HG02759 (cell line): Measurements from ENCODE around the gene KRT28.
"Not testable (repeated sequence)": the region's sequence is repeated elsewhere in the genome, so short reads cannot be mapped to it uniquely, and the experiment has no call there.

Experiments
- ATAC-seq: cut with Tn5 transposase; IDR thresholded peaks from one replicate; pipeline ENCODE4 v1.9.1; 2021; ENCODE audit warnings: mild to moderate bottlenecking, moderate library complexity; ENCODE audit not compliant: unreplicated experiment

KRT28 gene

GRCh38 chr17:40779181-40779909 lies 20.4 kb downstream of the KRT28 start:
- ATAC-seq = no peak

DNA sequence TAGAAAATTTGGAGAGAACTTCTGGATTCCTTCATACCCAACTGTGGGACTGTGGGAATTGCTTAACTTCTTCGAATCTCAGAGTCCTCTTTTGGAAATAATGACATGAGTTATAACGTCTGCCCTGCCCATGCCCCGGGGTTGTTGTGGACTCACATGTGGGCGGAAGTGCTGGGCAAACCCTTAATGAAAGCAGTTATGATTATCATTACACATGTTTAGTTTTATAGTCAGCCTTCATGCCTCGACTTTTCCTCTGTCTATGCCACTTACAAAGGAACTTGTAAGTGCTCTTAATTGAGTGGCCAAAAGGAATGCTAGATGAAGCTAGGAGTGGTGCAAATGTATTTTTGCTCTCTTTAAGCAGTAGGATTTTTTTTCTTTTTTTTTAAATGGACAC lies 21.3 kb downstream of the KRT28 start:
- ATAC-seq = no peak

GRCh38 chr17:40777971-40778370 lies 21.8 kb downstream of the KRT28 start:
- no peak for ATAC-seq

- ATAC-seq = no peak
Observed at GRCh38 chr17:40777459-40777858, 22.3 kb downstream of the KRT28 start.

DNA sequence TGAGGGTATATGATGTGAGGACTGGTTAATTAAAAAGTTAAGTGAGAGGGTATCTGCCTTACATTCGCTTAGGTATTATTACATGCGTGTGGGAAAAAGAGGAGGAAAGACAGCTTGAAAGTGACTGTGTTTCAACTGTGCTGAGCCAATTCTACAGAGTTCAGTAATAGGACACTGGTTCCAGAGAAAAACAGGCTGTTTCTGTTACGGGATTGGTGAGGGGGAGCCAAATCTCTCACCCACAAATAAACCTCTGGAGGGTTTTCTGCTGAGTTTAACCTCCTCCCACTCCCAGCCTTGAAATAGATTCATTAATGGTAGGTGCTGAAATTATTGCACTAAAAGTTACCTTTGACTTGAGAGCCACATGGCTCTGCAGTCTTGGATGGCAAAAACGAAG lies 23.8 kb downstream of the KRT28 start:
- ATAC-seq = no peak

DNA sequence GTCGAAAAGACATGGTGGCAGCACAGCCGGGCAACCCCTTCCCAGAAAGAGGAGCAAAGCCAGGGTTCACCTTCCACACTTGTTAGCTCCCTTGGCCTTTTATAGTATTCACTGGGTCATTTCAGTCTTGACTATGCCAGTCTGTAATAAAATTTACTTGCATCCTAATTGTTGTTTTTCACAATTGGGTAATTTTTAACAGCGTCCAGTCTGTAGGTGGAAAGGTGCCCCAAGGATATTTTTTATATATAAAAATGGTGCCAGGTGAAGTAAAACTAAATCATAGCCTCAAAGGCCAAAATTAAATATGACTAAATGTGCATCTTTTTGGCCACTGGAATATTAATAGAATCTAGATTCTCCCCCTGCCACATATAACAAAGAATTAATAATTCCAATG lies 27.7 kb downstream of the KRT28 start, which contains the start of gene KRT26:
TSS of gene KRT26 (minus strand) at position 101 of the 400 bp plus-strand sequence. CDS start at position 13, 88 bp downstream.
- ATAC-seq = no peak

DNA sequence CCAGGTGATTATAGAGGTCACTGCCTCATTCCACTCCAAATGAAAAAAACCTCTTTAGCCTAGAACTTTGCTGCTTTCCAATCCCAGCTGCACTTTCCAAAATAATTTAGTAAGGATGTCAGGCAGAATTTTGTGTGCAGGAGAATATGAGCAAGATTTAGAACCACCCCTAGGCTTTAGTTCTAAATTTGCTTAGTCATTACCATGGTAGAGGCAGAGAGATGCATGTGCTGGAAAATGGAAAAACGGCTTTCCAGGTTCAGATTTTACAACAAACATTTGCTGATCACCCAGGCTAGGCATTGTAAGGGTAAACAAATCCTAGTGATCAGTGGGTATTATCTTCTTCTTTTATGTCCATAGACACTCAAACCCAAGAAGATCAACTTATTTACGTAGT lies 34.1 kb downstream of the KRT28 start:
- ATAC-seq = no peak

DNA sequence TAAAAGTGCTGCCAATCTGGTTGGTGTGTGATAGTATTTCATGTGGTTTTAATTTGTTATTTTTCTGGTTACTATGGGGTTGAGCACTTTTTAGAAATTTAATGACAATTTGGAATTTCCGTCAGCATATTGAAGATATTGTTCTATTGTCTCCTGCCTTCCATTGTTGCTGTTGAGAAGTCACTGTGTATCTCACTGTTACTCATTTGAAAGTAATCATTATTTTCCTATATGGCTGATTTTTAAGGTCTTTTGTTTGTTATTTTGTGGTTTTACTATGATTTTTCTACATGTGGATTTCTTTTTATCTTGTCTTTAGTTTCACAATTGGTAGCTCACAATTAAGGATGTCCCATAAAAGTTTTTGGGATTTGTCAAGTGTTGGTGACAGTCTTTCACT lies 36.0 kb downstream of the KRT28 start:
- ATAC-seq = no peak

DNA sequence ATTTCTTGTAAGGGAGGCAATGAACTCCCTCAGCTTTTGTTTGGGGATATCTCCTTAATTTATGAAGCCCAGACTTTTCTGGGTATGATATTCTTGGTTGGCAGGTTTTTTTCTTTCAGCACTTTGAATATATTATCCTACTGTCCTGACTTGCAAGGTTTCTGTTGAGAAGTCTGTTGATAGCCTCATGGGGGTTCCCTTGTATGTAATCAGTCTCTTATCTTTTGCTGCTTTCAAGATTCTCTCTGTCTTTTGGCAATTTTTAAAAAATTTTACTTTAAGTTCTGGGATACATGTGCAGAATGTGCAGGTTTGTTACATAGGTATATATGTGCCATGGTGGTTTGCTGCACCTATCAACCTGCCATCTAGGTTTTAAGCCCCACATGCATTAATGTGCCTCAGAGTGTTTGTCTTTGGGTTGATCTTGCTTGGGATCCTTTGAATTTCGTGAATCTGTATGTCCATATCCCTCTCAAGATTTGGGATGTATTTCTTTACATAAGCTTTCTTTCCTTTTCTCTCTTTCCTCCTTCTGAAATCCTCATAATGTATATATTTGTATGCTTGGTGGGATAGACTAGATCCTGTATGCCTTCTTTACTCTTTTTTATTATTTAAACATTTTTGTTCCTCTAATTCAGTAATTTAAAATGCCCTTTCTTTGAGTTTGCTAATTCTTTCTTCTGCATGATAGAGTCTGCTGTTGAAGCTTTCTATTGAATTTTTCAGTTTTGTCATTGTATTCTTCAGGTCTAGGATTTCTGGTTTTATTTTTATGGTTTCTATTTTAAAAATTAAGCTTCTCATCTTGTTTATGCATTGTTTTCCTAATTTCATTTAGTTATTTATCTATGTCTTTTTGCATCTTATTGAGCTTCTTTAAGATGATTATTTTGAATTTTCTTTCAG lies 39.4 kb downstream of the KRT28 start:
- ATAC-seq = no peak

DNA sequence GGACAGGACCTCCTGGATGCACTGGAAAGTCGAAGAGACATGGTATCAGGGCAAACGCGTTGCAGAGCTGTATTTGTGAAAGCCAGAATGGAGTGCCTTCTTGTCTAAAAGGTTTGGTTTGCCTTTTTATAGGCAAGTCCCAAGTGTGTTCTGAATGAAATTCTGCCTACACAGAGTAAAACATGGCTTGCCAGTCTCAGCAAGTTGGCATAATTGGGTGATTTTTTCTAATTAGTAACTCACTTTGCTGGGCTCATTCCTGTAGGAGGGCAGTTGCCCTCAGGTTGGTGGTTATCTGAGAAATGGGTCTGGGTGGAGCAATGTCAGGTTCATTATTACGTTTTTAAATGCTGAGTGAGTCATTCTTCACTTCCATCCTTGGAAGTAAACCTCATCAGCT lies 44.5 kb downstream of the KRT28 start, which contains the start of gene KRT25:
TSS of gene KRT25 (minus strand) at position 101 of the 400 bp plus-strand sequence. CDS start at position 41, 60 bp downstream.
- ATAC-seq = no peak

DNA sequence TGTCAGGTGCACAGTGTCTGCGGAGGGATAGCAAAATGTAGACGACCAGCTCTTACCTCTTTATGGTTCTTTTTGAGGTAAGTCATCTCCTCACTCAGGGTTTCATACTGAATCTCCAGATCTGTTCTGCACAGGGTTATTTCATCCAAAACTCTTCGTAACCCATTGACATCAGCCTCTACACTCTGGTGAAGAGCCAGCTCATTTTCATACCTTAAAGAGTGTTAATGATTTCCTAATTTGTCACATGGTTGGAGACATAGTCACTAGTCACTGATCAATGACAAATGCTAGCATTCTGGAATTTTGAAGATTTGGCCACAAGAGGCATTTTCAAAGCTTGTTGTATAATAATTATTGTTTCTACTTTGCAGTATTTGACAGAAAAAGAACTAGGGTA lies 46.0 kb downstream of the KRT28 start:
- no peak for ATAC-seq

- ATAC-seq = no peak
Observed at GRCh38 chr17:40751065-40751464, 48.7 kb downstream of the KRT28 start.

DNA sequence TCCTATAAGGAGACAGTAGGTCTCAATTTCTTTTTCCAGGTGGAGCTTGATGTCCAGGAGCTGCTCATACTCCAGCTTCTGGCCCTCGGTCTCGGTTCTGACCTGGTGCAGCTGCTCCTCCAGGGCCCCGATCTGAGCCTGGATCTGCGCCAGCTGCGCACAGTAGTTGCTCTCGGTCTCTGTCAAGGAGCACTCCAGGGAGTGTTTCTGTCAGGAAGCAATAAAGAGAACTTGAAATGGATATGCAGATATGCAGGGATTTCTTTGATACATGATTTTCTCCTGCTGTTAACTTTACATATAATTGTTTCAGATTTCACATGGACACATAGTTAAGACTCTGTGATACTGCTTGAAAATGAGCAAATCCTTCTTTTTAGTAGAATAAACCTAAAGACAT lies 49.4 kb downstream of the KRT28 start:
- no peak for ATAC-seq

- ATAC-seq = not testable (repeated sequence)
Observed at GRCh38 chr17:40748666-40749065, 51.1 kb downstream of the KRT28 start.
